Measurements from ENCODE around the gene LIM2.
A peak's percentile ranks its signal among the peaks of the same experiment; 100 is the strongest.

Gene LIM2

DNA sequence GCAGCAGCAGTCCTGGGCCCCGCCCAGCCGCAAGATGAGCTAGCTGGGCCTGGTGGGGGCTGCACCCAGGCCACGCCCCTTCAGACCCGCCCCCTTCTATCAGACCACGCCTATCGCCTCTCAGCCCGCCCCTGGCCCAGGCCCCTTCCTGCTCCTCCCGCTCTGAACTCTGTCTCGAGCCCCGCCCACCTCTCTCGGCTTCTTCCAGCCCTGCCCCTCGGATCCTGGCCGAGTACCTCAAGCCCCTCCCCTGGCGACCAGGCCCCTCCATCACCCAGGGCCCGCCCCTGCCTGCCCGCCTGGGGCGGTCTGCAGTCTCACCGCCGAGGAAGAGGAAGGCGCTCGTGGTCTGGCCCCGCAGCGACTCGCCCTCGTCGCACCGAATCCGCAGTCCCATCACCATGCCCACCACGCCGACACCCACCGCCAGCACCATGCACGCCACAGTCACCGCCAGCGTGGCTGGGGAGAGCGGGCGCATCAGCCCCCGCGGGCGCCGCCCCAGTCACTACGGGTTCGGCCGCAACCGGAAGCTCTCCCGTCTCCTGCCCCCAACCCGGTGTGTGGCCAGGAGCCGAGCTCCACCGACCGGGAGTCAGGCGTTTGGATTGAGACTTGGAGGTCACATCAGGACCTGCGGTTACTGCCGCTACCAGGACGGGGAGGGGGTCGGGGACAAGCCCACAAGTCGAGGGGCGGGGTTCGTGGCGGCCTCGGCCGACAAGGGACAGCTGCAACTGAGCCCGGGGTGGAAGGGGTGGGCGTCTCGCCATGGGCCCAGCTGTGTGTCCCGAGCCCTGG lies 20.0 kb downstream of the LIM2 start:
- CTCF ChIA-PET = interaction anchor here (1.5 kb wide), 1 partner anchor 36 kb away, joined by 3 read pairs; no protein-coding TSS in a partner anchor

DNA sequence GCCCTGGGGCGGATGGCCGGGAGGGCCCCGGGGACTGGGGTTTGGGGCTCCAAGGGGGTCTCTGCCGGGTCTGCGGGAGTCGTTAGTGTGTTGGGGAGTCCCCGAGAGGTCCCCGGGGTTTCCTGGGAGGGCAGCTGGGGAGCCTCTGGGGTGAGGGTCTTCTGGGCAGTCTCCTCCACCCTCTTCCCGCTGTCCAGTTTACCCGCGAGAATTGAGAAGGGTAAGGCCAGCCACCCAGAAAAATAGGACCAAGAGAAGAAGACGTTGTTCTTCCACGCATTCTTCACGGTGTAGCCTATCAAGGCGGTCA lies 20.6 kb downstream of the LIM2 start:
- no peak for DNase-seq
- Histone ChIP-seq H3K4me1 (ENCODE audit: control extremely low read depth in 1 of 4, control insufficient read depth in 4 of 4, insufficient read depth in 4 of 4, low read length in 3 of 4) (peaks cover 0 to 79% (median 67%) of the 10 kb centered on the region in 4 experiments), H3K27ac (ENCODE audit: insufficient read depth in 1 of 2, low read depth in 1 of 2, low read length in 2 of 2, poor library complexity in 1 of 2, severe bottlenecking in 2 of 2) (peak overlapping the region; percentile 55 to 89), H3K9me3 (ENCODE audit: control extremely low read depth in 1 of 5, control insufficient read depth in 4 of 5, insufficient read depth in 2 of 5, low read depth in 1 of 5, low read length in 4 of 5) (no peaks in the 10 kb centered on the region), H3K27me3 (replicated peaks in 2 of 5; ENCODE audit: control insufficient read depth in 4 of 5, insufficient read depth in 5 of 5, low read length in 4 of 5) (no peaks in the 10 kb centered on the region), H3K4me3 (ENCODE audit: control insufficient read depth in 1 of 7, extremely low read depth in 1 of 7, insufficient read depth in 4 of 7, low read depth in 2 of 7, low read length in 6 of 7) (peak overlapping the region; percentile 71 to 97 (median 79)), H3K36me3 (ENCODE audit: control insufficient read depth in 4 of 4, insufficient read depth in 4 of 4, low read length in 3 of 4) (no peaks in the 10 kb centered on the region)
- CTCF ChIA-PET = interaction anchor here (1.5 kb wide), 1 partner anchor 36 kb away, joined by 3 read pairs; no protein-coding TSS in a partner anchor
- POLR2A ChIA-PET = interaction anchor here (0.7 kb wide), 1 partner anchor 23 kb away, joined by 4 read pairs; the partner anchor contains the start of gene C19orf84
- WGBS (ENCODE audit: insufficient coverage) = 0% methylated on average over 15 of the region's 15 CpGs

More for the DNA sequence above, 20.0 kb downstream of the LIM2 start:
- H3K36me3 ChIP-seq (ENCODE audit: control insufficient read depth in 4 of 4, insufficient read depth in 4 of 4, low read length in 3 of 4) = no peaks in the 10 kb centered on the region
- H3K27me3 ChIP-seq (replicated peaks in 2 of 5; ENCODE audit: control insufficient read depth in 4 of 5, insufficient read depth in 5 of 5, low read length in 4 of 5) = no peaks in the 10 kb centered on the region
- H3K9me3 ChIP-seq (ENCODE audit: control extremely low read depth in 1 of 5, control insufficient read depth in 4 of 5, insufficient read depth in 2 of 5, low read depth in 1 of 5, low read length in 4 of 5) = no peaks in the 10 kb centered on the region
- H3K4me1 ChIP-seq (ENCODE audit: control extremely low read depth in 1 of 4, control insufficient read depth in 4 of 4, insufficient read depth in 4 of 4, low read length in 3 of 4) = peaks cover 2 to 79% (median 68%) of the 10 kb centered on the region in 4 experiments
- POLR2A ChIA-PET = interaction anchor here (0.7 to 0.8 kb wide), 2 partner anchors 9 to 23 kb away, joined by 3 to 4 read pairs; partner anchors contain the start of gene C19orf84
- H3K4me3 ChIP-seq (ENCODE audit: control insufficient read depth in 1 of 7, extremely low read depth in 1 of 7, insufficient read depth in 4 of 7, low read depth in 2 of 7, low read length in 6 of 7) = peak overlapping the region; percentile 71 to 97 (median 79)
- under 1% methylated on average over 47 of the region's 64 CpGs for WGBS (ENCODE audit: insufficient coverage)
- peak overlapping the region in 1 of 2 experiments; percentile 89 for H3K27ac ChIP-seq (ENCODE audit: insufficient read depth in 1 of 2, low read depth in 1 of 2, low read length in 2 of 2, poor library complexity in 1 of 2, severe bottlenecking in 2 of 2)
- peak; percentile 96 to 97 (median 97) for DNase-seq

DNA sequence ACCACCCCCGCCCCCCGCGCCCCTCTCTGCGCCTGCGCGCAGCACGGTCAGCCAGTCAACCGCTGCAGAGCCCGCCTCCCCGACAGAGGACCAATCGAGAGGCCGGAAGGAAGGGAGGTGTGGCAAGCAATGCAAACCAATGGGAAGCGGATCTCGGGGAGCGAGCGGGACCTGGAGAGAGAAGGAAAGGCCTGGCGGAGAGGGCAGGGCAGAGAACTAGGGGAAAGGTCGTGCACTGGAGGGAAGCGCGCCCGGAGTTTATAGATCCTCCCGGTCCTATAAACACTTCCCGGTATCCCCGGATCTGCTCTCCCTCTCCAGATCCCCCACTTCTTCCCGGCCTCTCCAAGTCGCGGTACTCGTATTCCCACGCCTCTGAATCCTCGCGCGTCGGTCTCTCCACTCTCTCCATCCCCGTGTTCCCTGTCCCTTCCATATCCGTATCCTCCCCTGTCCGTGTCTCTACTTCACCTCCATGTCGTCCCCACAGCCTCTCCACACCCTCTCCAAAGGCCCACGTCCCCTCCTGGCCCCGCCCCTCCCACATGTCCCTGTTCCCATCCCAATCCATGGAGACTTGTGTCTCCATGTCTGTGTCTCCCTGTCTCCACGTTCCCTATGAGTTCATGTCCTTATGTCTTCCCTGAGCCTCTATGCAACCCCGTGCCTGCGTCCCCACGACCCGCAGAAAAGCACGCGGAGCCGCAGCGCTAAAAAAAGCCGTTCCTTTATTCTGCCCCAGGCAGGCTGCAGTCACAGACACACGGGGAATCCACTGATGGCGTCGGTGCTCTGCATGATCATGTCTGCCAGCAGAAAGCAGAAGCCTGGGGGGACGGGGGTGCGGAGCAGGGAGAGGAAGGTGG lies 21.2 kb downstream of the LIM2 start:
- Histone ChIP-seq H3K27ac (ENCODE audit: insufficient read depth in 1 of 2, low read depth in 1 of 2, low read length in 2 of 2, poor library complexity in 1 of 2, severe bottlenecking in 2 of 2) (peak overlapping the region; percentile 55 to 89), H3K4me3 (ENCODE audit: control insufficient read depth in 1 of 7, extremely low read depth in 1 of 7, insufficient read depth in 4 of 7, low read depth in 2 of 7, low read length in 6 of 7) (peak overlapping the region; percentile 71 to 97 (median 79)), H3K4me1 (ENCODE audit: control extremely low read depth in 1 of 4, control insufficient read depth in 4 of 4, insufficient read depth in 4 of 4, low read length in 3 of 4) (peaks cover 0 to 73% (median 64%) of the 10 kb centered on the region in 4 experiments), H3K9me3 (ENCODE audit: control extremely low read depth in 1 of 5, control insufficient read depth in 4 of 5, insufficient read depth in 2 of 5, low read depth in 1 of 5, low read length in 4 of 5) (no peaks in the 10 kb centered on the region), H3K36me3 (ENCODE audit: control insufficient read depth in 4 of 4, insufficient read depth in 4 of 4, low read length in 3 of 4) (no peaks in the 10 kb centered on the region), H3K27me3 (replicated peaks in 2 of 5; ENCODE audit: control insufficient read depth in 4 of 5, insufficient read depth in 5 of 5, low read length in 4 of 5) (no peaks in the 10 kb centered on the region)
- peak; percentile 95 to 97 (median 97) for DNase-seq
- CTCF ChIA-PET = interaction anchor here (1.5 to 1.6 kb wide), 2 partner anchors 26 to 35 kb away, joined by 3 to 4 read pairs; no protein-coding TSS in a partner anchor
- POLR2A ChIA-PET = interaction anchor here (1.1 kb wide), 1 partner anchor 12 kb away, joined by 3 read pairs; no protein-coding TSS in a partner anchor
- WGBS (ENCODE audit: insufficient coverage) = under 1% methylated on average over 43 of the region's 54 CpGs

DNA sequence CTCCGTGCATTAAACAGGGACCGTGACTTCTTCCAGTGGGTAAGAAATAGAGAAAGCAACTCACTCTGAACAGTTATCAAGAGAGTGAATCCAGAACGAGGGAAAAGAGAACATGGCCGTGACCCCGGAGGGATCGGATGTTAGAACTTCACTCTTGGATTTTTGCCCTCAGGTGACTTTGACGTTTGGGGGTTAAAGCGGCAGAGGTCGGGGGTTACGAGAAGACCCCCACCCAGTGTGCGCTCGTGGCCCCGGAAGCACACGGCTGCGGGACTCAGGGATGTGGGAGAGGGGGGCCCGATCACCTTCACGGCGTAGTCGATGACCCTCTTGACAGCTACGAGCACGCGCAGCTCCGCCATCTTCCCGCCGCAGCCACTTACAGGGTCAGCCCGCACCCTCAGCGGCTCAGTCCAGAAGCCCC lies 21.8 kb downstream of the LIM2 start, which contains the start of gene ETFB:
Gene ETFB, minus strand, starts transcription at position 424 of the 424 bp plus-strand sequence. Its CDS starts 62 bp downstream, at position 362.
- DNase-seq = no peak
- Histone ChIP-seq H3K27ac (ENCODE audit: insufficient read depth in 1 of 2, low read depth in 1 of 2, low read length in 2 of 2, poor library complexity in 1 of 2, severe bottlenecking in 2 of 2) (peak within 1 kb of the TSS; percentile 55 to 89), H3K4me1 (ENCODE audit: control extremely low read depth in 1 of 4, control insufficient read depth in 4 of 4, insufficient read depth in 4 of 4, low read length in 3 of 4) (peaks cover 0 to 67% (median 57%) of the 10 kb centered on the region in 4 experiments), H3K36me3 (ENCODE audit: control insufficient read depth in 4 of 4, insufficient read depth in 4 of 4, low read length in 3 of 4) (peaks cover 0 to 3% (median 0%) of the 10 kb centered on the region in 4 experiments), H3K9me3 (ENCODE audit: control extremely low read depth in 1 of 5, control insufficient read depth in 4 of 5, insufficient read depth in 2 of 5, low read depth in 1 of 5, low read length in 4 of 5) (no peaks in the 10 kb centered on the region), H3K4me3 (ENCODE audit: control insufficient read depth in 1 of 7, extremely low read depth in 1 of 7, insufficient read depth in 4 of 7, low read depth in 2 of 7, low read length in 6 of 7) (peak within 1 kb of the TSS; percentile 71 to 97 (median 85)), H3K27me3 (replicated peaks in 2 of 5; ENCODE audit: control insufficient read depth in 4 of 5, insufficient read depth in 5 of 5, low read length in 4 of 5) (no peaks in the 10 kb centered on the region)
- CTCF ChIA-PET = interaction anchor here (0.9 to 1.6 kb wide), 5 partner anchors 22 to 52 kb away, joined by 3 to 5 read pairs (median 4); partner anchors contain the start of genes C19orf84, SIGLEC10 and VSIG10L
- POLR2A ChIA-PET = interaction anchor here (1.0 to 1.1 kb wide), 2 partner anchors 11 to 26 kb away, joined by 3 to 5 read pairs; no protein-coding TSS in a partner anchor
- WGBS (ENCODE audit: insufficient coverage) = under 1% methylated on average over 20 of the region's 27 CpGs

DNA sequence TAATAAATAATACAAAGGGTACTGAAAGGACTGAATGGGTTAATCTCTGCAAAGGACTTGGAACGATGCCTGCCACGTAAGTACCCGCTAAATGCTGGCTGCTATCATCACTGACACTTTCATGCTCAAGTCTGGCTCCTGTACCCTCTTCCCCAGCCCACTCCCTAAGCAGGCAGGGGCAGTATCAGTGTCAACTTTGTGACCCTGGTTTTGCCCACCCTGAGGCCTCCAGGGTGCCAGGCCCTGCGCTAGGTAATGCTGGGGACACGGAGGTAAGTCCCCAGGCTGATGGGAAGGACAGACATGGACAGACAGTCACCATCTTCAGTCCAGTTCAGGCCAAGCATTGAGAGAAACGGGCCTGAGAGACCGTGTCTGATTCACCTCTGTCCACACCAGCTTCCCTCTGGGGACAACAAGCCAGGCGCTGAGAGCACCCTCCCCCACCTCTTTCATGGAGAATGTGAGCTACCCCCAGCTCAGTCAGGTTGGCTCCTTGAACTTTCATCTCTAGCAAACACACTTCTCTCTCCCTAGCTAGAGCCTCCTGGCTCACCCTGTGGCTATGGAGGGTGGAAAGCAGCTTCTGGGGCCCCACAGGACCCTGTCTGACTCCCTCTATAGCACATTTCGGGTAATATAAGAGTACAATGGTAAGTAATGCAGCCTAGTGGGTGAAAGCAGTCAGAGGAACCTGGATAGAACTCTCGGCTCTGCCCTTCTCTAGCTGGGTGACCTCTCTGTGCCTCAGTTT lies 22.4 kb downstream of the LIM2 start:
- H3K4me3 ChIP-seq (ENCODE audit: control insufficient read depth in 1 of 7, extremely low read depth in 1 of 7, insufficient read depth in 4 of 7, low read depth in 2 of 7, low read length in 6 of 7) = peak overlapping the region; percentile 66 to 97 (median 85)
- H3K27me3 ChIP-seq (replicated peaks in 2 of 5; ENCODE audit: control insufficient read depth in 4 of 5, insufficient read depth in 5 of 5, low read length in 4 of 5) = no peaks in the 10 kb centered on the region
- ChIA-PET POLR2A (interaction anchor here (0.6 to 1.1 kb wide), 3 partner anchors 10 to 68 kb away, joined by 3 to 5 read pairs (median 3); no protein-coding TSS in a partner anchor), CTCF (interaction anchor here (0.9 to 1.6 kb wide), 6 partner anchors 22 to 53 kb away, joined by 3 to 5 read pairs (median 4); partner anchors contain the start of genes C19orf84, SIGLEC10 and VSIG10L)
- no peaks in the 10 kb centered on the region for H3K9me3 ChIP-seq (ENCODE audit: control extremely low read depth in 1 of 5, control insufficient read depth in 4 of 5, insufficient read depth in 2 of 5, low read depth in 1 of 5, low read length in 4 of 5)
- peaks cover 0 to 61% (median 54%) of the 10 kb centered on the region in 4 experiments for H3K4me1 ChIP-seq (ENCODE audit: control extremely low read depth in 1 of 4, control insufficient read depth in 4 of 4, insufficient read depth in 4 of 4, low read length in 3 of 4)
- H3K27ac ChIP-seq (ENCODE audit: insufficient read depth in 1 of 2, low read depth in 1 of 2, low read length in 2 of 2, poor library complexity in 1 of 2, severe bottlenecking in 2 of 2) = peak overlapping the region; percentile 55 to 89
- WGBS (ENCODE audit: insufficient coverage) = 44% methylated on average over 9 of the region's 10 CpGs
- H3K36me3 ChIP-seq (ENCODE audit: control insufficient read depth in 4 of 4, insufficient read depth in 4 of 4, low read length in 3 of 4) = peaks cover 0 to 3% (median 0%) of the 10 kb centered on the region in 4 experiments
- DNase-seq = peak in 2 of 3 donors; percentile 53 to 59

Measured in common myeloid progenitor, CD34-positive (primary cell).